Measurements from ENCODE around the gene RPS4Y2.

The RPS4Y2 gene

DNA sequence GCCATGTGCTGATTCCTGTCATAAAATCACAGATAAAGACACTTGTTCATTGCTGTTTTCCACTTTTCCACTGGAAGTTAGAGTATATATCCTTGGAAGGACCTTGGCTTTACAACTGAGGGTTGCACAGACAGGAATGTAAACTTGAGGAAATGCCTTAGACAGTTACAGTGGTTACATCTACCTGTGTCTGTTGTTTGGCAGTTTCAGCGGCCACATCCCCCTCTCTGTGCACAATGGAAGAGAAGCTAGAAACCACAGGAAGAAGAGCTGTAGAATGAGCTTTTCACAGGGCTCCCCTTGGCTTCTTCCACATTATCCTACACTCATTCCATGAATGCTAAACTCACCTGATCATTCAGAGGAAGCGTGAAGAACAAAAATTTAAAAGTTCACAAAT is 9.0 kb upstream of the RPS4Y2 start:
- H3K4me3 ChIP-seq (ENCODE audit: low read depth, low read length), result no peak overlapping the region
- no peak for TF ChIP-seq CTCF (IDR thresholded peaks at IDR 0.05; ENCODE audit: insufficient read depth, low read depth, low read length, missing control alignments)
- no peak for DNase-seq (ENCODE audit: low read depth)

DNA sequence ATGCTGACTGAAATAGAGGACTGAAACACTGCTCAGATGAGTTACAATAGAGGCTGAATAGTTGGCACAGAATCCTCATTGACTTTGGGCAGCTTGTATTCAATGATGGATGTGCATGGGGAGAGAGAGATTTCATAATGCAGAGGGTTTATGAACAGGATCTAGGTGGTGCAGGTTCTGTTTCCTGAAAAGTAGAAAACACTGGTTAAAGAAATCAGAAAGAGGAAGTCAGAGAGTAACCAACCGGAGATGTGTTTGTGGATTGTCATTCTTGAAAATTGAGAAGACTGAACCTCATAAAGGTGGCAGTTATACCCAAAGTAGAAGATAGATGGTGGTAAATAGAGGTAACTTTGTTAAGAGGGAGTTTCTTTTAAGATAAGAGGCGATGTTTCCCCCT is 8.0 kb downstream of the RPS4Y2 start:
- no peak for TF ChIP-seq CTCF (IDR thresholded peaks at IDR 0.05; ENCODE audit: insufficient read depth, low read depth, low read length, missing control alignments)

GRCh38 chrY:20765117-20765516 is 9.2 kb downstream of the RPS4Y2 start:
- TF ChIP-seq CTCF (IDR thresholded peaks at IDR 0.05; ENCODE audit: insufficient read depth, low read depth, low read length, missing control alignments), result no peak
- no peak overlapping the region for H3K4me3 ChIP-seq (ENCODE audit: low read depth, low read length)
- no peak for DNase-seq (ENCODE audit: low read depth)

More for the DNA sequence above, 8.0 kb downstream of the RPS4Y2 start:
- no peak for DNase-seq (ENCODE audit: low read depth)
- H3K4me3 ChIP-seq (ENCODE audit: low read depth, low read length), result no peak overlapping the region

DNA sequence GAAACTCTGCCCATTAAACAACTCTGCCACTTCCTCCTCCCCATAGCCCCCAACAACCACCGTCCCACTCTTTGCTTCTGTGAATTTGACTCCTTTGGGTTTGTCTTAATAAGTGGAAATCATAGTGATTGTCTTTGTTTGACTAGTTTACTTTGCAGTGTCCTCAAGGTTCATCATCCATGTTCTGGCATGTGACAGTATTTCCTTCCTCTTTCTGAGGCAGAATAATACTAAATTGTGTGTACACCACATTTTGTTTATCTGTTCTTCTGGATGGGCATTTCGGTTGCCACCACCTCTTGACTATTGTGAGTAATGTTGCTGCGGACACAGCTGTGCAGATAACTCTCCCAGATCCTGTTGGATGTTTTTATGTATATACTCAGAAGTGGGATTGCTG is 14.8 kb downstream of the RPS4Y2 start:
- H3K4me3 ChIP-seq (ENCODE audit: low read depth, low read length), result no peak overlapping the region
- no peak for DNase-seq (ENCODE audit: low read depth)
- TF ChIP-seq CTCF (IDR thresholded peaks at IDR 0.05; ENCODE audit: insufficient read depth, low read depth, low read length, missing control alignments), result no peak

- no peak for DNase-seq (ENCODE audit: low read depth)
- H3K4me3 ChIP-seq (ENCODE audit: low read depth, low read length), result no peak overlapping the region
- no peak for TF ChIP-seq CTCF (IDR thresholded peaks at IDR 0.05; ENCODE audit: insufficient read depth, low read depth, low read length, missing control alignments)
These were observed 20.2 kb downstream of the RPS4Y2 start for GRCh38 chrY:20776104-20776503.

DNA sequence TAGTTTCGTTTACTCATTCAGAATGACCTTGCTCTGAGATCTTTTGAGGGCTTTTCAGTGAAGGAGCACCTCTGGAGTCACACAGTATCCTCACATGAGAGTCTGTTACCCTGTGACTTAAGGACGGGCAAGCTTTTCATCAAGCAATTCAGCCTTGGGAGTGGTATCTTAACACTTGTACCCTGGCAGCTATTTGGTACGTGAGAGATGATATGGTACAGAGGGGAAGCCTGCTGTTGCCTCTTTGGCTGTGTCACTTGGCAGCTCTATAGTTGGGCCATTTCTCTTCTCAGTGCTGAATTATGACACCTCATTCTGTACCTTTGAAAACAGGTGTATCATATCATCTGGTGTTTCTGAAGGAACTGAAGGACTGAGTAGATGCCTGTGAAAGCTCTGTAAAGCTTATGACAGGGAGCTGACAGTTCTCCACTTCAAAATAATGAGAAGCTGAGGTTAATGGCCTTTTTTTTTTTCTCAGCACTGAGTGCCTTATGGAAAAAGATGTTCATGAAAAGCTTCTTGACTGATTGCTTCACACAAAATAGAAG is 24.3 kb downstream of the RPS4Y2 start:
- H3K4me3 ChIP-seq (ENCODE audit: low read depth, low read length), result no peak overlapping the region
- no peak for DNase-seq (ENCODE audit: low read depth)
- TF ChIP-seq CTCF (IDR thresholded peaks at IDR 0.05; ENCODE audit: insufficient read depth, low read depth, low read length, missing control alignments), result no peak

DNA sequence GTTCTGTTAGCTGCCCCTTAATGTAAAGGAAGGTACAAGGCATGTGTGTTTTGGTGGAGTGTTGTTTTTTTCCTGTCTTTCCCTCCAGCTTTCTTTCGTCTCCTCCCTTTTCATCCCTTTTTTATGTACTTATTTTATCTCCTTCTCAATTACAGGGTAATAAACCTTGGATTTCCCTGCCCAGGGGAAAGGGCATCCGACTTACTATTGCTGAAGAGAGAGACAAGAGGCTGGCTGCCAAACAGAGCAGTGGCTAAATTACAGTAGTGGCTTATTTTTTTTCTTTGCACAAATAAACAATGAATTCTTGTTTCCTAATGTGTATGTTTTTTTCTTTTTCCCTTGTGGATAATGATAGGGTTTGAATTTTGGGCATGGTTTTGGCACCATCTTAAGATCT is 24.9 kb downstream of the RPS4Y2 start:
- no peak overlapping the region for H3K4me3 ChIP-seq (ENCODE audit: low read depth, low read length)

More for the DNA sequence above, 24.9 kb downstream of the RPS4Y2 start:
- TF ChIP-seq CTCF (IDR thresholded peaks at IDR 0.05; ENCODE audit: insufficient read depth, low read depth, low read length, missing control alignments), result no peak
- DNase-seq (ENCODE audit: low read depth), result no peak

All from GM12865 (cell line).